PC-3 (cell line): ENCODE measurements around the gene RAD9A. TPM values are rescaled to one million over a fixed set of nuclear protein-coding genes. Genes with fewer than 3 reads are reported as not detected.
A peak's percentile ranks its signal among the peaks of the same experiment; 100 is the strongest.

ENCODE experiments used
- ATAC-seq: fragments of 200-7000 bp; cut with Tn5 transposase; 2 replicates; pipeline ENCODE4 v1.9.1; 2020; ENCODE audit warnings: mild to moderate bottlenecking, moderate library complexity
- Bru-seq: library from RNA; stranded (reverse); fragments of 400-500 nt; gene quantifications from one replicate; lab custom pipeline; 2021; lab: Mats Ljungman, UMichigan
- BruChase-seq, 2 experiments: library from RNA; stranded (reverse); fragments of 400-500 nt; gene quantifications; one replicate each; lab custom pipeline; 2021; lab: Mats Ljungman, UMichigan
- BruUV-seq: library from RNA; stranded (reverse); fragments of 400-500 nt; replicated peaks from 2 replicates; lab custom pipeline; 2021; lab: Mats Ljungman, UMichigan
- CTCF ChIA-PET: fragments of 300-600 bp; sonication (Branson Sonifier 250); formaldehyde crosslinking; loops from one replicate; lab custom pipeline; 2022; ENCODE audit warnings: antibody characterized with exemption; lab: Charles Lee
- POLR2A ChIA-PET: fragments of 300-600 bp; sonication (Branson Sonifier 250); formaldehyde crosslinking; loops from one replicate; lab custom pipeline; 2022; ENCODE audit warnings: antibody characterized with exemption; ENCODE audit not compliant: unreplicated experiment; lab: Charles Lee
- DNase-seq: peaks from one replicate; pipeline ENCODE4 v3.0.0-alpha.2; 2015
- H2AFZ ChIP-seq: fragments of 300-600 bp; sonication (generic); 2 replicates; pipeline ENCODE4 v1.6.0; 2016; ENCODE audit warnings: antibody characterized with exemption, low read length
- H3F3A ChIP-seq: fragments of 300-600 bp; sonication (generic); one replicate; pipeline ENCODE4 v1.6.0; 2017; ENCODE audit warnings: antibody characterized with exemption, low read length, control low read depth, mild to moderate bottlenecking; ENCODE audit not compliant: unreplicated experiment
- H3K27ac ChIP-seq: fragments of 300-600 bp; sonication (generic); 2 replicates; pipeline ENCODE4 v1.5.1; 2016; ENCODE audit warnings: mild to moderate bottlenecking, low read length
- H3K27me3 ChIP-seq: fragments of 300-600 bp; sonication (generic); 2 replicates; pipeline ENCODE4 v1.6.1; 2016; ENCODE audit warnings: low read length, mixed read lengths
- H3K36me3 ChIP-seq: fragments of 300-600 bp; sonication (generic); 2 replicates; pipeline ENCODE4 v1.6.1; 2016; ENCODE audit warnings: low read depth, mixed run types, low read length, mixed read lengths
- H3K4me1 ChIP-seq: fragments of 300-600 bp; sonication (generic); 2 replicates; pipeline ENCODE4 v1.5.1; 2016; ENCODE audit warnings: low read length; ENCODE audit not compliant: insufficient read depth
- H3K4me2 ChIP-seq: fragments of 300-600 bp; sonication (generic); 2 replicates; pipeline ENCODE4 v1.6.0; 2016; ENCODE audit warnings: low read length
- H3K4me3 ChIP-seq: fragments of 300-600 bp; sonication (generic); 2 replicates; pipeline ENCODE4 v1.5.1; 2016; ENCODE audit warnings: mild to moderate bottlenecking, low read length, mixed read lengths
- H3K79me2 ChIP-seq: fragments of 300-600 bp; sonication (generic); 2 replicates; pipeline ENCODE4 v1.6.1; 2017; ENCODE audit warnings: low read length, mixed read lengths
- H3K9ac ChIP-seq: fragments of 300-600 bp; sonication (generic); 2 replicates; pipeline ENCODE4 v1.6.0; 2016; ENCODE audit warnings: mild to moderate bottlenecking, low read length
- H3K9me2 ChIP-seq: fragments of 300-600 bp; sonication (generic); replicated peaks from 2 replicates; pipeline ENCODE4 v1.6.1; 2016; ENCODE audit warnings: mixed run types, low read length, mixed read lengths
- H3K9me3 ChIP-seq: fragments of 300-600 bp; sonication (generic); 2 replicates; pipeline ENCODE4 v1.6.1; 2016; ENCODE audit warnings: low read length, mixed read lengths
- H4K20me1 ChIP-seq: fragments of 300-600 bp; sonication (generic); 2 replicates; pipeline ENCODE4 v1.6.1; 2016; ENCODE audit warnings: low read length, mixed read lengths
- EZH2 ChIP-seq: fragments of 300-600 bp; sonication (generic); IDR thresholded peaks from one replicate; pipeline ENCODE4 v1.6.1; 2017; ENCODE audit warnings: antibody characterized with exemption, mild to moderate bottlenecking, low read length; ENCODE audit not compliant: unreplicated experiment
- EZH2phosphoT487 ChIP-seq: fragments of 300-600 bp; sonication (generic); IDR thresholded peaks from 2 replicates; pipeline ENCODE4 v1.6.1; 2018; ENCODE audit warnings: mild to moderate bottlenecking, antibody characterized with exemption, low read length, borderline replicate concordance
- intact Hi-C: fragments of 100-400 bp; cut with micrococcal nuclease; formaldehyde crosslinking; loops from 2 replicates; pipeline ENCODE4 v1.9.0; 2023
- long read RNA-seq: library from polyadenylated mRNA; unstranded; transcript quantifications from one replicate; pipeline ENCODE4 v2.0.0, GENCODE V29; 2021; ENCODE audit not compliant: unreplicated experiment
- total RNA-seq: library from RNA; depleted of rRNA; stranded (reverse); fragments of >200 nt; gene quantifications from 2 replicates; pipeline ENCODE4 v1.2.3, GENCODE V29; 2014; rRNA removed
- TF ChIP-seq, protein P1 (sequence below): fragments of 300-600 bp; sonication (generic); conservative IDR thresholded peaks from 2 replicates; pipeline ENCODE4 v1.5.1; 2017; ENCODE audit warnings: antibody characterized with exemption, low read depth, mild to moderate bottlenecking, low read length

The RAD9A gene
- 45.5 and 48.9 TPM in 2 replicates for total RNA-seq
- Bru-seq, nascent RNA = percentile 87 among the genes with signal in this experiment
- percentile 90 among the genes with signal in this experiment for BruChase-seq, experiment 1, labeled RNA remaining after a 6-hour chase
- percentile 88 among the genes with signal in this experiment for BruChase-seq, experiment 2, labeled RNA remaining after a 2-hour chase
- long read RNA-seq, partial matches to known transcripts = 39 of 93 reads
- long read RNA-seq, other reads (novel, unspliced or antisense) = 50 of 93 reads

DNA sequence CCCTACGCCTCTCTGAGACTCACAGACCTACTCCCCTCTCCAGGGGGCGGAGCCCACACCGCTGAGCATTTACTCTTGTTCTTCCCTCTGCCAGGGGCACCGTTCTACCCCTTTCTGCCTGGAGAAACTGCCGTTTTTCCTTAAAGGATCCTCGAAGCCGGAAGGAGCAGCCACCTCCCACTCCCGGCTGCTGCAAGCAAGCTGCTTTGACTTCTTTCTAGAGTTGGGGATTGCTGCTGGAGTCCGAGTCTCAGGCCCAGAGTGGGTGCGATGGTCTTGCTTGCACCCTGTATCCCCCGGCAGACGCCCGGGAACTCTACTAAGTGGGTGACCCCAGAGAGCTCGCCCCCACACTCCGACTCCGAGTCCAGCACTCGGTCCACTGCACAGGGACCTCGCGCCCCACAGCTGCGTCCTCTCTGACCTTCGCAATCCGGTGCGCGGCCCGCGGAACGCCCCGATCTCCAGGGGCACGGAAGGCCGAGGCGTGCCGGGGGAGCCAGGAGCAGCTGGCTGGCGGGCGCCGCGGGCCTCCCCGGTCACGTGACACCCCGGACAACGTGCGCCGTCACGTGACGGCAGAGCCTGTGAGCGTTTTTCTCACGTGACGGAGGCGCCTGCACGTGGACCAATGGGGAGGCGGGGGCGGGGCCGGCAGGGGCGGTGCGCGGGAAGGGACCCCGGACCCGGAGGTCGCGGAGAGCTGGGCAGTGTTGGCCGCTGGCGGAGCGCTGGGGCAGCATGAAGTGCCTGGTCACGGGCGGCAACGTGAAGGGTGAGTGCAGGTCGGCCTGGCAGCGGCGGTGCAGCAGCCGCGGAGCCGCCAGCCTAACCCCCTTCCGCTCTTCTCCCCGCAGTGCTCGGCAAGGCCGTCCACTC is at the start of gene RAD9A:
Gene RAD9A, plus strand, starts transcription at position 683 of the 879 bp plus-strand sequence. Its CDS starts 59 bp downstream, at position 742.
- intact Hi-C loops = loop anchor here (2.0 kb wide), 1 partner anchor 115 kb away; no protein-coding TSS in a partner anchor
- Histone ChIP-seq H3K27ac (peak within 1 kb of the TSS; percentile 81), H3K9me2 (no peaks in the 10 kb centered on the region), H2AFZ (peak within 1 kb of the TSS; percentile 90), H3K4me1 (peaks cover 8% of the 10 kb centered on the region; the same call in 1 of the 2 replicates), H3F3A (no peaks in the 10 kb centered on the region), H3K4me3 (peak within 1 kb of the TSS; percentile 81), H3K36me3 (no peaks in the 10 kb centered on the region), H3K9ac (peak within 1 kb of the TSS; percentile 94), H3K27me3 (no peaks in the 10 kb centered on the region), H3K79me2 (peaks cover 27% of the 10 kb centered on the region), H4K20me1 (no peaks in the 10 kb centered on the region), H3K4me2 (peak within 1 kb of the TSS; percentile 98), H3K9me3 (no peaks in the 10 kb centered on the region)
- no peak for TF ChIP-seq EZH2
- TF ChIP-seq, protein P1, sequence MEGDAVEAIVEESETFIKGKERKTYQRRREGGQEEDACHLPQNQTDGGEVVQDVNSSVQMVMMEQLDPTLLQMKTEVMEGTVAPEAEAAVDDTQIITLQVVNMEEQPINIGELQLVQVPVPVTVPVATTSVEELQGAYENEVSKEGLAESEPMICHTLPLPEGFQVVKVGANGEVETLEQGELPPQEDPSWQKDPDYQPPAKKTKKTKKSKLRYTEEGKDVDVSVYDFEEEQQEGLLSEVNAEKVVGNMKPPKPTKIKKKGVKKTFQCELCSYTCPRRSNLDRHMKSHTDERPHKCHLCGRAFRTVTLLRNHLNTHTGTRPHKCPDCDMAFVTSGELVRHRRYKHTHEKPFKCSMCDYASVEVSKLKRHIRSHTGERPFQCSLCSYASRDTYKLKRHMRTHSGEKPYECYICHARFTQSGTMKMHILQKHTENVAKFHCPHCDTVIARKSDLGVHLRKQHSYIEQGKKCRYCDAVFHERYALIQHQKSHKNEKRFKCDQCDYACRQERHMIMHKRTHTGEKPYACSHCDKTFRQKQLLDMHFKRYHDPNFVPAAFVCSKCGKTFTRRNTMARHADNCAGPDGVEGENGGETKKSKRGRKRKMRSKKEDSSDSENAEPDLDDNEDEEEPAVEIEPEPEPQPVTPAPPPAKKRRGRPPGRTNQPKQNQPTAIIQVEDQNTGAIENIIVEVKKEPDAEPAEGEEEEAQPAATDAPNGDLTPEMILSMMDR = no peak
- no peak for TF ChIP-seq EZH2phosphoT487
- POLR2A ChIA-PET = interaction anchor here (0.6 to 1.1 kb wide), 3 partner anchors 10 to 46 kb away, joined by 3 to 11 read pairs (median 8); partner anchors contain the start of gene PPP1CA
- DNase-seq (peak; percentile 97), ATAC-seq (peak; percentile 66)
- TSS peak; percentile 89 for BruUV-seq
- CTCF ChIA-PET = interaction anchor here (0.5 to 1.2 kb wide), 8 partner anchors 9 to 60 kb away, joined by 3 to 5 read pairs (median 4); partner anchors contain the start of gene PPP1CA

DNA sequence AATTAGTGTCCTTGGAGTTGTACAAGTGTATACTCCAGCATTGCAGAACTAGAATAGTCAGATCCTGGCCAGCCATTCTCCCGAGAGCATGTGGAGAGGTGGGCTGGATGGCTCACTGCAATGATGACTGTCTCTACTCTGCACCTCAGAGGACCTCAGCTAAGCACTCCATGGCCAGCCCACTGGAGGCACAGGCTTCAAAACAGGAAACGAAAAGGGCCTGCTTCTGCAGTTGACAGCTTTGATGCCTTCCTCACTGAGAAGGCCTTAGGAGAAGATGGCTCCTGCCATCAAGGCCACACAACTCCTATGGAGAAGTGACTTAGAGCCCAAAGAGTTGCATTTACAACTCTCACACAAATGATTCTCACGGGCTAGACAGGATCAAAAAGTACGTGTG is 47.5 kb upstream of the RAD9A start:
- H3K4me1 ChIP-seq = peaks cover 38% of the 10 kb centered on the region
- H3F3A ChIP-seq = peaks cover 8% of the 10 kb centered on the region
- no peaks in the 10 kb centered on the region for H3K27me3 ChIP-seq
- no peak for DNase-seq
- no peak overlapping the region for H2AFZ ChIP-seq
- BruUV-seq = no TSS peak
- ChIA-PET POLR2A (no interaction called here), CTCF (interaction anchor here (0.6 to 3.0 kb wide), 3 partner anchors 21 to 37 kb away, joined by 3 to 55 read pairs (median 9); no protein-coding TSS in a partner anchor)
- H3K4me2 ChIP-seq = no peak overlapping the region; the same call in 1 of the 2 replicates
- TF ChIP-seq EZH2phosphoT487 (no peak), EZH2 (no peak)
- TF ChIP-seq, protein P1 = no peak
- H3K79me2 ChIP-seq = no peaks in the 10 kb centered on the region
- no peak overlapping the region for H3K4me3 ChIP-seq
- intact Hi-C loops = loop anchor here (2.0 kb wide), 1 partner anchor 77 kb away; the partner anchor contains the start of gene GRK2
- no peaks in the 10 kb centered on the region for H3K9me2 ChIP-seq
- peak overlapping the region; percentile 95 for H3K27ac ChIP-seq
- no peaks in the 10 kb centered on the region for H3K36me3 ChIP-seq
- no peaks in the 10 kb centered on the region for H4K20me1 ChIP-seq
- no peaks in the 10 kb centered on the region for H3K9me3 ChIP-seq
- peak overlapping the region; percentile 80; the same call in 1 of the 2 replicates for H3K9ac ChIP-seq
- no peak for ATAC-seq
